HG03103 (cell line): Measurements from ENCODE around the gene CHRNA1.

Experiments
- ATAC-seq: cut with Tn5 transposase; IDR thresholded peaks from one replicate; pipeline ENCODE4 v1.9.1; 2021; ENCODE audit warnings: low read depth; ENCODE audit not compliant: unreplicated experiment

The CHRNA1 gene

DNA sequence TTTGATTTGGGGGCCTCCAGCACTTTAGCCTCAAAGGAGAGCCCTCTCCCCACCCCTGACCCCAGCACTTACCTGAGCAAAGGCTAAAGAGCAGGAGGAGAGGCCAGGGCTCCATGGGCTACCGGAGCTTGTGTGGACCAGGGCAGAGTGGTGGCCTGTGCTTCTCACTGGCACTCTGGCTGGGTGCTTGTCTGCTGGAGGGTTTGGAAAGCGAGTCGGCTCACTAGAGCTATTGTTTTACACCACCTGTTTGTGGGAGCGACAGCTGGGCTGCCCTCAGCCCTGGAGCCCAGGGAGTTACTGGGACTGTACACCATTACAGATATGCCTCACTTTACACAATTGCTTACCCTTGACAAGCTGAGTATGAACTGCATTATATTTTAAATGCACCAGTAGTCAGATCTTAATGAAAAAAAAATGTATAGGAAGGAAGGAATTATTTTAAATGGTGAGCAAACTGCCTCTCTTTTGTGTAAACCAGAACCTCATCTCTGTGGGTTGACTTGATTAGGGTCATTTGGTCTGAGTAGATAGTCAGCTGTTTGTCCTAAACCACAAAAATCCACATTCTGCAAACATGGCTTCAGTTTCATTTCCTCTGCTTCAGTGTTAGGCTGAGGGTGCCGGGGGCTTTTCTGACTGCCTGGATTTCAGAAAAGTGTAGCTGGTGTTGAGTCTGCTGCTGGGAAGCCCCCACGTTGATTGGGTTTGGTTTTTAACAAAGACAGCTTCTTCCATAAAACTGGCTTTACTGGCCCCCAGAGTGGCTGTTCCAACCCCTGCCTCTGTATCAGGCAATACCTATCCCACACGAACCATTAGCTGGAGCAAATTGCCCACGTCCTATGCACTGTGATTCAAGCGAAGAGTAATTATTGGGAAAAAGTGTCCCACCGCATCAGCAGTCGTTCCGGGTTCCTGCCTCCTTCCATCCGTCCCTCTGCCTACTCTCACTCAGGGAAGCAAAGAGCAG lies at the start of gene CHRNA1:
Gene CHRNA1 (minus strand): TSS at position 193 of the 976 bp plus-strand sequence. CDS start 78 bp downstream, at position 115.
- ATAC-seq, result no peak

DNA sequence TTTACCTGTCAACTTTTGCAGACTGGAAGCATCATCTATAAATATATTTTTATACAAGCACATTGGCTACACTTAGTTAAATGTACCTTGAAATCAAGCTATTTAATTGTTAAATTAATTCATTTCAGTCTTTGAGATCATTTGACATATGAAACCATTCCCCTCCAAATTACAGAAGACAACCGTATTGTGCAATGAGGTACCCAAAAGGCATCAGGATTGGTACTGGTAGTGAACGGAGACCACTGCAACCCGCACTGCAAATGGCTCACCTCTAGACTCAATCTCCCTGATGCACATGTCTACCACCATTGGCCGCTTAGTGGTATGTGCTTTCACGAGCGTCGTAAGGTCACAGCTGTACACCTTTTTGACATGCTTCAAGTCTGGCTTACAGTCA lies 47.8 kb upstream of the CHRNA1 start:
- no peak for ATAC-seq

DNA sequence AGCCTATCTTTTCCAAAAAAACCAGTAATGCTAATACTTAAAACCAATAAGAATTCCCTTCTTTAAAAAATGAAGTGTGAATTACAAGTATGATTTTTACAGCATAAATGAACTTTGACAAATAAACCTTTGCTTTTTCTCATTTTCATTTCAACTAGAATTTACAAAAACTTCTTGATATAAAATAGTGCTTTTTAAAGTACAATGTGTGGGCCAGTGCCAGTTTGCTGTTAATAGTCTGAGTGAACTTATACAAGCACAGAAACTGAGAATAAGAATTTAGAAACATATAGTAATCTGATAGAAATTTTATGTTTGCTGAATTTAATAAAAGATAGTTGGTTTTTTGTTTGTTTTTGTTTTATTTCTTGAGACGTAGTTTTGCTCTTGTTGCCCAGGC lies 43.7 kb upstream of the CHRNA1 start:
- no peak for ATAC-seq

DNA sequence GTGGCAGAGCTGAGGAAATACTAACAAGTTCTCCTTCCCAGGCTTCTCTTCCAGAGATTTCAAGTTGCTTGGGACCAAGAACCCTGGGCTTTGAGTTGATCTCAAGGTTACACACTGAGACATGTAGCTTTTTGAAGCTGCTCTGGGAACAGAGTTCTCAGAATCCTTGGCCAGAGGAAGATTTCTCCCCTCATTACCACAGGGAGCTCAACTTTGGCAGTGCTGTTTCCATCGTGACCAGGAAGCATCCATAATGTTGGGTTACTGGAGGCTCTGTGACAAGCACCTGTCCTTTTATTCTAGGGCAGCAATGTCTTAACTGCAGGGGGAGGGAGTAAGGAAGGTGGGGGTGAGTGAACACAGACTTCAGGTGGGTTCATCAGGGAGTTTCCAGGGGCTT lies 41.5 kb upstream of the CHRNA1 start:
- no peak for ATAC-seq

DNA sequence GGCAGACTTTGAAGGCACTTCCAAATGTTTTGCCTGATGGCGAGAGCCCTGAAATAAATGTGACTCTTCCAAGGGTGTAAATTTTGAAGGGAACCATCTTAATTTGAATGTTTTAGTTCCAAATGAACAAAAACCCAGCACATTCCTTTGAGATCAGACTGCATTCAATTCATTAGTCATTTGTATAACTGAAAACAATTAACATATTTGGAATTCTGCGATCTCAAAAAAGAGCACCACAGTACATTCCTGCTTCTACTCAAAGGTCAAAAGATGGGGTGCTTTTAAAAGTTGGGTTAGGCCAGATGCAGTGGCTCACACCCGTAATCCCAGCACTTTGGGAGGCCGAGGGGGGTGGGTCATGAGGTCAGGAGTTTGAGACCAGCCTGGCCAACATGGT lies 38.2 kb upstream of the CHRNA1 start:
- ATAC-seq, result no peak

DNA sequence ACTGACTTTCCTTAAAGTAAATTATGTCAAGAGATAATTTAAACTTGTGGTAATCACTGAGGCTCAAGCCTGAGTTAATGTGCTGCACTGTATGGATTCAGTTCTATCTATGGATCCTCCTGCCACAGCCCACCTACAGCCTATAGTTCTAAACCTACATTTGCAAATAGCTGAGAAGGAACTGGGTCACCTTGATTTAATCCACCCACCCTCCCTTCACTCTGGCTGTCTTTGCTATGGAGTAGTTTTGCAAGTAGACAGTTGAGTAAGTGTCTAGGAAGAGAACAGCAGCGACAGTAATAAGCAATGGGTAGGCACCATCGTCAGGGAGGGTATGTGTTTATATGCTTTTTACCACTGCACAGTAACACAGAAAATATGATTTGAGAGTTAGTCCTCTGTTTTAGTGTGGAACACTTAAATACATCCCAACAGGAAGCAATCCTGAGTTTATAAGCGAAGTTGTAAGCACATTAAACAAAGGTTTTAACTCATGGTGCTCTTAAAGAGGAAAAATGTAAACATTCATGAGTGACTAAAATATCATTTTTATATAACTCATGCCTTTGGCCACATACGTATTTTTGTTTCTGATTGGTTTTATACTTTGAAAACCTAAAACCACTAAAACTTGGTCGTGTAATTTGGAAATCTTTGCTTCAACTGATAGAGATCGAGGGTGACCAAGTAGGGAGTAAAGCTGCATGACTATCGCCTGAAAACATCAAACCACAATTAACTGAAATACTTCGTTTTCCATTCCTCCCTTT lies 36.3 kb upstream of the CHRNA1 start:
- ATAC-seq, result no peak

DNA sequence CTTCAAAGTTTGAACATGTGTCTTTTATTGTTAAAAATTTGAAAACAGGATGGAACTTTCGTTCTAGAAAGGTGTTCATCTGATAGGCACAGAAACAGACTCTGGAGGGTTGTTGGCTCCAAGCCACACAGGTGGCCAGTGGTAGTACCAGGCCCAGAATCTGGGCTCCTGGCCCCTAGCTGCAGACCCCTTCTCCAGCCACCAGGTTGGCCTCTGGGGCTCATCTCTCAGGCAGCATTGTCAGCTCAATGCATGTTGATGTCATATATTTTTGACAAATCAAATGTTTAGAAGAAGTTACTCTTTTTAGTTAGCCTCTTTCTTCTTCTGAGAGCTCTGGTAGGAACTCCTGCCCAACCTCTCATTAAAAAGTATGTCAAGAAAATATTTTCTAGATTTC lies 34.5 kb upstream of the CHRNA1 start:
- no peak for ATAC-seq

DNA sequence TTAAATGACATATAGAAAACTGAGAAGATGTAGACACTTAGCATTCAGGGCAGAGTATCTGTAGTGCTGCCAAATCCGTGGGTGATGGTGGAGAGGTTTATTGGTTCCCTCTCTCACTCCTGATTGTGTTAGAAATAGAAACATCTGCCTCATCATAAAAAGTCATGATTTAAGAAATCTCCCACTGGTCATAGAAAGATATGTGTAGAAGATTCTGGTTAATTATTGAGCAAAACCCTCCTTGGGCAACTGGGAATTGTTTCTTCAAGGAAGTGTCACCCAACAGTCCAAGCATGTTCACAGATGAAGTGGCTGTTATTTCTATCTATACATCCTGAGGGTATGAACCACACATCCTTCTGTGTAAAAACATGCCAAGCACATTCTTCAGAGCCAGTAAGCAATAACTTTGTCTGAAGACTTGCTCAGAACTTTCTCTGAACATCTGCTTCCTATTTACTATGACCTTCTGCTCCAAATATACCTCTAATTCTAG lies 33.6 kb upstream of the CHRNA1 start:
- no peak for ATAC-seq

DNA sequence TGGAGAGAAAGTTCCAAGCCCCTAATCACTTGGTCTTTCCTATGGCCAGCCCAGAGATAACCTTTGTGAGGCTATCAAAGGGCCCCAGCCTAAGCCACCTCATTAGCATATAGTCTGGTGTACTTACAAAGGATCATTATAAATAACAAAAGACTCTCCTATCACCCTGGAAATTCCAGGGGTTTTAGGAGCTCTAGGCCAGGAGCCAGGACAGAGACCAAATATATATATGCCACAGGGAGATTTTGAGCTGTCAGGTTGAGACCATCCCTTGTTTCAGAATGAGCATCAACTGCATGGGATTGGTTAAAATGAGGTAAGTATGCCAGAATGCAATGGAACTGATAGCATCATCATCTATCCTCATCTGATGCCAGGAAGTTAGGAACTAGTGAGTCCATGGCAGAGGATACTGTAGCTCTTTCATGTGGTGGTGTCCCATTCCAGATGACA lies 32.1 kb upstream of the CHRNA1 start:
- ATAC-seq, result no peak

DNA sequence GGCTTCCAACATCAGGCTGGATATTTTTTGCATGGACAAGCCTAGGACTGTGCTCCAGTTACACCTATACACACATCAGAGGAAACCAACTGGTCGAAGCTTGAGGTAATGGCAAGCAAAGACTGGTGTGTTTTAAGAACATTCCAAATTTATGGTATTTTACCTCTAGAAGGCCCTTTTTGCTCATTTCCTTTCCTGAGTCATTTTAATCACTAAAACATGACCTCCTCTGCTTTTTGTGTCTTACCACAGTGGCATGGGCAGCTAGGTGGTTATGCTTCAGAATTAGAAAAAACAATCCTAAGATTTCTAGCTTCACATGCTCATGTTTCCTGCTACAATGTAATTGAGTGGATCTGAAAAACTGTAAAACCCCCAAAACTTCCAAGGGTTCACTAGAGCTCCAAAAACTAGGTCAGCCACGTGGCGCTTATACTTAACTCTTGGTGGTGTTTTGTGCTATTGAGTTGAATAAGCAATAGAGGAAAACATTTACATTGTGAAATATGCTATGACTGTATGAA lies 30.6 kb upstream of the CHRNA1 start:
- no peak for ATAC-seq

DNA sequence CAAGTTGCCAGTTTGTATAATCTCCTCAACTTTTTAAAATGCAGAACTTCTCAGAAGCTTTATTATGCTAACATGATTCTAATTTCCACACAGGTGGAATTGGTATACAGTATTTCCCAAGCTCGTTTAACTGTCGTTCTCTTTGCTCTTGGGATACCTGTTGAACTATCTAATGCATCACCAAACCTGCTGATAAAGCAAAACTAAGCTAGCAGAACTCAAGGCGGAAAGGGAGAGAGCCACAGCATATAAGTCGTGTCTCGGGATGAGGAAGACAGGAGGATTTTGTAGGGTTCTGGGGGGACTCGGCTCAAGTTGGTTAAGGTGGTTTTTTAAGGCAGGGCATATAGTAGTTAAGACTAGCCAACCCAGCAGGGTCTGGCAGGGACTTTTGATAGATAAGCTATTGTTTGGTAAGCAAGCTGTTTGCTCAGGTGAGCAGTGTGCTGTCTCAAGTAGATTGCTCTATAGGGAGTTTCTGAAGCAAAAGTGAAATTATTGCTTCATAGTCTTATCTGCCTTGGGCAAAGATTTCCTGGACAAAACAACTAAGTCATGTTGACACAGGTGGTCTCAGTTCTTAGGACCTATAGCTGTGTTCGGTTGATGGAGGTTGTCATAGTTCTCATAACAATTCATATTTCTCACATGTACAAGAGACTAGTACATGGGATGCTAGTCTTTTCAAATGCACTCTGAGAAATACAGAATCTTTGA lies 28.2 kb upstream of the CHRNA1 start:
- no peak for ATAC-seq

DNA sequence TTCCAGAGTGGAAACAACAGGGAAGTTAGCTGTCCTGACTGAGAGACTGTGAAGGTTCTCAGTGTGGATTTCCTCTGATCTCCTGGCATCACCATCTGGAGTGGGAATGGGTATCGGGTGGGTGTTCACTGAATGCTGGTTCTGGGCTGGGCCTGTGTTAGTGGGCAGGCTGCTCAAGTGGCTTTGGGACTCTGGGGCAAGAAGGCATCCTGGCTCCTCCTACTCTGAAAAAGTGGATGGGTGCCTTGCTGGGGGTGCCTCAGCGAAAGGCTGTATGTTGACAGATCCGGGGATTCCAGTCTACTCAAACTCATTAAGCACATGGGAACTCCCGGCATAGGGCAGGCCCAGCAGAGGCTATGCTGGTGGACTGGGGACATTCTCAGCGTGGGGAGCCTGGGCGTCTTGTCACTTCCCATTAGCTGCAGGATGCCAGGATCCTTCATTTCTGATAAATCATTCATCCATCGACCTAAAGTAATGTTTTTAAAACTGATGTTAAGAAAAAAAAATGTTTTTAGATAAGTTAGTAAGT lies 27.5 kb upstream of the CHRNA1 start:
- no peak for ATAC-seq

DNA sequence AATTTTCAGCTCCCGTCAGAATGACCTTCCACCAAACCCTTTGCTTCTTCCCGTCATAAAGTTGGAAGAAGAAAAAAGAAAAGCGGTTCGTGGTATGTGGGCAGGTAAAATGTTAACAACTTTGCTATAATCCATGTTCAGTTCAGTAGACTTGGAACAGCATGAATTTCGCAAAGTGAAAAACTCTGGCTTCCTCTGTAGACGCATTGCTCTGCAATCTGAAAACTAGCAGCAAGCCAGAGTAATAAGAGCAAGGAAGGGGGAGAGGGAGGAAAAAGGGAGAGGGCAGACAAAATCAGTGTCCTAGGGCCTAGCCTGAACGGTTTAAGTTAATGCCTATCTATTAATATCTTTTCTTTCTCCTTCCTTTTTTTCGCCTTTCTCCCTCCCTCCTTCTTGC lies 26.7 kb upstream of the CHRNA1 start:
- no peak for ATAC-seq

DNA sequence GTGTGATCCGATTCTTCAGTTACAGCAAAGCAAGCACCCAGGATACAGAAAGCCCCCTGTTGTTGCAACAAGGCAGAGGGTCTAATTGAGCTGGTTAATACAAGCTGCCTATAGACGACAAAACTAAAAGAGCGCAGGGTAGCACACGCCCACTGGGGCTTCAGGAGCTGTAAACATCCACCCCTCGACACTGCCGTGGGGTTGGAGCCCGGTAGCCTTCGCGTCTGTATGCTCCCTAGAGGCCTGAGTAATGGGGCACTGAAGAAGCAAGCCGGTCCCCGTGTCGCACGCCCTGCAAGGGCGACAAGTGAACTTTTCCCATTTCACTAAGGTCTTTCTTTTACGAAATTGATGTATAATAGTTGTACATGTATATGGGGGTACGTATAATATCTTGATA lies 24.7 kb upstream of the CHRNA1 start:
- ATAC-seq, result no peak

DNA sequence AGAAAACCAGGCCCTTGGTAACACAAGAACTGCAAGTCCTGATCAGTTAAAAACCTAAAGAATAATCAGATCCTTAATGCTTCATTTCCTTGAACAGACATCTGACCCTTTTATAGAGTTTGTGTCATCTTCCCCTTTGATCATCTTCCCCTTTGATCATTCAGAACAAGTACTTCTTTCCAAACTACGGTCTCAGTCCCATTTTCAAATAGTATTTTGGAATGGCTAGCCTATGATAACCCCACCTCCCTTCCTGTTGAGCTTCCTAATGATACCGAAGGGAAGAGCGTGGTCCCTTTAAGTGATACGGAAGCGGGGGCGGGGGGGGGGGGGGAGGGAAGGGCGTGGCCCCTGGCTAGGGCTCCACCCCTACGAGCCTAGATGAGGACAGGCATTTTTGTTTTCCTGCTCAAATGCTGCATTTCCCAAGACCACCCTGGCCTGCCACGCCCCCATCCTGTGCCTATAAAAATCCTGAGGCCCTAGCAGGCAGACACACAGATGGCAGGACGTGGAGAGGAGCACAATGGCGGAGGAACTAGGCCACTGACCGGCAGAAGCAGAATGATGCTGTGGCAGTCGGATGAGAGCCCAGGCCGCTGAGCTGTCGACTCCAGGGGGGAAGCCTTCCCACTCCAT lies 24.1 kb upstream of the CHRNA1 start:
- no peak for ATAC-seq

DNA sequence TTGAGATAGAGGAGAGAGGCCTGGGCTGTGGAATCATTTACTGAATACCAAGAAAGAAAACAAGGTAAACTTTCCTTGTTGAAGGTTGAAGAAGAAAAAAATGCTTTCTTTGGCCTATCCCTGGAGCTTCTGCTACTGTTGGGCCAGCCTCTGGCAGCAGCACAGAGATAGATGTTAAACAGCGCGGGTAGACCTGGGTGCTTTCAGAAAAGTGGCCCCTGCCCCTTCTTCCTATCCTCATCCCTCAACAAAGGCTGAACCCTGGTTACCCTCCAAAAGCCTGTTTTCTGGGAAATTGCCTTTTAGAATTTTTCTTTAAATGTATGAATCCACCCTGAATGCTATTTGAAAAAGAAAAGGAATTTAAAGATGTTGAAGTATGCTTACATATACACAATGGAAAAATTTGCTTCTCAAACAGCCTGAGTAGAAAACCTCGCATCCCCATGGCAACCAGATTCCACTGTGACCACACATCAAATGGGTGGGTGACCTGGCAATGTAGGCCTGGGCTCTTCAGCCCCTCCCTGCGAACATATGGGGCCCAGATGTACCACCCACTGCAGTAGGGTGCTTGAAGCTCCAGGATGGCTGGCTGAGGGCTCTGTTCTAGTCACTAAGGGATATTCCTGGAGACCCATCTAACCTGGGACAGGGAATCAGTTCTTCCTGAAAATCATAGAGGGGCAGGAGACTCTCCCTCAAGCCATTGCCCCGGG lies 23.4 kb upstream of the CHRNA1 start:
- no peak for ATAC-seq

DNA sequence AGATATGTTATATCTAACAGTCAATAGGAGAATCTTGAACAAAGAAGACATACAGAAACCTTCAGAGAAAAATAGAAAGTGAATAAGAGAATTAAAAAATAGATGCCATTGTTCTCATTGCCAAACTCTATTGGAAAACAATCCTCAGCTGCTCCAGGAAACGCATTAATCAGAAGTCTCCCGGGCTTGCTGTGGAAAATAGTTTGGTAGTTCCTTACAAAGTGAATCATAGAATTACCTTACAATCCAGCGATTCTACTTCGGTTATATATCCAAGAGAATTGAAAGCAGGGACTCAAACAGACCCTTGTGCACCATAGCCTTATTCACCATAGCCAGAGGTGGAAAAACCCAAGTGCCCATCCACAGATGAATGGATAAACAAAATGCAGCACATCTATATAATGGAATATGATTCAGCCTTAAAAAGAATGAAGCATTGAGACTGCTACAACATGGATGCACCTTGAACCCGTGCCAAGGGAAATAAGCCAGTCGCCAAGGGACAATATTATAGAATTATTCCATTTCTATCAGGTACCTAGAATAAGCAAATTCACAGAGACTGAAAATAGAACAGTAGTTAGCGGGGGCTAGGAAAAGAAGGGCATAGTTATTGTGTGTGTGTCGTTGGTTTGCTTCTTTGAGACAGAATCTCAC lies 21.9 kb upstream of the CHRNA1 start:
- ATAC-seq, result no peak

DNA sequence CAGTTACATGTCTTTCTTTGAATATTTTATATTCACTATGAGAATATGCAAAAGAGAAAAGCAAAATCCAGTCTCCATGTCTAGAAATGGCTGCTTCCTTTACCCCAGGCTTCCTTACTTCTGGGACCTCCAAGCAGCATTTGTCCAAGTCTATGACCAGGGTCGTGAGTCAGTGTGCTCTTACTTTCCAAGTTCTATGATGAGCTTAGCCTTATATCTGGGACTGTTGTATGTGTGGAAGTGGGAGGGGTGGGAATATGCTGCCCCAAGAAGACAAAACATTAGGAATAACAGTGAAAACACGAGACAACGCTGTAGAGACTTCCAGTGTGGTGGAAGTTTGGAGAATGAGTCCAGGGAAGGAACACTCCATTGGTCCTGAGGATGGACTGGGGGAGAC lies 21.2 kb upstream of the CHRNA1 start:
- ATAC-seq, result no peak

DNA sequence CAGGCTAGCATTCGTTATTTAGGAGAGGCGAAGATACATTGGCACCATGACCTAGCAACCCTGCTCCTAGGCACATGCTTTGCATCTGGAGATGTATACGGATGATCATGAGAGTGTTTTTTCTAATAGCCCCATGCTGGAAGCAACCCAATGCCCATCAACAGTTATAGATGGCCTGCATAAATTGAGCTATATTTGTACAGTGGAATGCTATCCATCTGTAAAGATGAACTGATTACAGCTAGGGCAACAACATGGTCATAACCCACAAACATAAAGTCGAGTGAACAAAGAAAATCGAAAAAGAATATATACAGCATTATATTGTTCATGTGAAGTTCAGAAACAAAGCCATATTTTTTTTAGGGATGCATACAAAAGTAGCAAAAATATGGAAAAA lies 20.6 kb upstream of the CHRNA1 start:
- ATAC-seq, result no peak
